ENCODE measurements around the gene ADAMTS12. TPM values are rescaled to one million over a fixed set of nuclear protein-coding genes. Genes with fewer than 3 reads are reported as not detected.

The ADAMTS12 gene
- total and polyA plus RNA-seq, 10 of the 15 experiments (the other 5 are each of a cell fraction or from before 2014, with no cell fraction given) = 0.11 to 35.8 (median 20.7) TPM

Small RNAs within 50 kb of the gene (small RNA-seq; reads per million reads assigned to genes)
- gene RNU6-923P = not detected

Other genes starting within 250 kb of the ADAMTS12 start
- not detected in 2 replicates for gene RXFP3, start 44.4 kb upstream of the ADAMTS12 start, total RNA-seq (2014; rRNA removed)
- not detected in 2 replicates for gene RXFP3, start 44.4 kb upstream of the ADAMTS12 start, total RNA-seq (2014; rRNA removed; fragmentation: Illumina TruSeq; extraction: Trizol)
- gene RXFP3, start 44.4 kb upstream of the ADAMTS12 start, total RNA-seq (2021) = not detected in 2 replicates
- 0.03 TPM in 1 of 2 replicates, not detected in the other for gene RXFP3, start 44.4 kb upstream of the ADAMTS12 start, polyA plus RNA-seq (2011; rRNA removed)
- not detected in 2 replicates for gene RXFP3, start 44.4 kb upstream of the ADAMTS12 start, polyA plus RNA-seq (2014; fragmentation: Illumina TruSeq; extraction: Trizol)
- gene RXFP3, start 44.4 kb upstream of the ADAMTS12 start, polyA plus RNA-seq (2014; fragmentation: Nextera tagmentation; extraction: Ambion mirVana) = not detected
- 0.06 TPM in 1 of 2 replicates, not detected in the other for gene RXFP3, start 44.4 kb upstream of the ADAMTS12 start, polyA plus RNA-seq (2014; rRNA removed)
- gene RXFP3, start 44.4 kb upstream of the ADAMTS12 start, polyA plus RNA-seq (2016; fragmentation: Nextera tagmentation; extraction: Ambion mirVana) = not detected
- 0.06 TPM in 1 of 2 replicates, not detected in the other for gene SLC45A2, start 92.7 kb upstream of the ADAMTS12 start, total RNA-seq (2014; rRNA removed)
- not detected in 2 replicates for gene SLC45A2, start 92.7 kb upstream of the ADAMTS12 start, total RNA-seq (2014; rRNA removed; fragmentation: Illumina TruSeq; extraction: Trizol)
- gene SLC45A2, start 92.7 kb upstream of the ADAMTS12 start, total RNA-seq (2021) = not detected in 2 replicates
- 0.07 TPM in 1 of 2 replicates, not detected in the other for gene SLC45A2, start 92.7 kb upstream of the ADAMTS12 start, polyA plus RNA-seq (2011; rRNA removed)
- not detected in 2 replicates for gene SLC45A2, start 92.7 kb upstream of the ADAMTS12 start, polyA plus RNA-seq (2014; fragmentation: Illumina TruSeq; extraction: Trizol)
- gene SLC45A2, start 92.7 kb upstream of the ADAMTS12 start, polyA plus RNA-seq (2014; fragmentation: Nextera tagmentation; extraction: Ambion mirVana) = not detected
- 0.03 TPM in 1 of 2 replicates, not detected in the other for gene SLC45A2, start 92.7 kb upstream of the ADAMTS12 start, polyA plus RNA-seq (2014; rRNA removed)
- gene SLC45A2, start 92.7 kb upstream of the ADAMTS12 start, polyA plus RNA-seq (2016; fragmentation: Nextera tagmentation; extraction: Ambion mirVana) = not detected
- gene AMACR, start 116.1 kb upstream of the ADAMTS12 start, total RNA-seq (2014; rRNA removed) = 6.9 and 7.1 TPM in 2 replicates
- 6.3 and 6.4 TPM in 2 replicates for gene AMACR, start 116.1 kb upstream of the ADAMTS12 start, total RNA-seq (2014; rRNA removed; fragmentation: Illumina TruSeq; extraction: Trizol)
- gene AMACR, start 116.1 kb upstream of the ADAMTS12 start, total RNA-seq (2021) = 10.2 and 11.3 TPM in 2 replicates
- gene AMACR, start 116.1 kb upstream of the ADAMTS12 start, polyA plus RNA-seq (2011; rRNA removed) = 12.8 and 18.7 TPM in 2 replicates
- gene AMACR, start 116.1 kb upstream of the ADAMTS12 start, polyA plus RNA-seq (2014; fragmentation: Illumina TruSeq; extraction: Trizol) = 11.0 and 13.9 TPM in 2 replicates
- 1 to 10 TPM; 2.6 to 4.0 TPM for gene AMACR, start 116.1 kb upstream of the ADAMTS12 start, polyA plus RNA-seq (2014; fragmentation: Nextera tagmentation; extraction: Ambion mirVana)
- 8.7 and 9.8 TPM in 2 replicates for gene AMACR, start 116.1 kb upstream of the ADAMTS12 start, polyA plus RNA-seq (2014; rRNA removed)
- gene AMACR, start 116.1 kb upstream of the ADAMTS12 start, polyA plus RNA-seq (2016; fragmentation: Nextera tagmentation; extraction: Ambion mirVana) = 10 to 100 TPM; 15.8 to 20.4 TPM
- gene C1QTNF3, start 151.2 kb upstream of the ADAMTS12 start, total RNA-seq (2014; rRNA removed) = 1.5 and 1.6 TPM in 2 replicates
- gene C1QTNF3, start 151.2 kb upstream of the ADAMTS12 start, total RNA-seq (2014; rRNA removed; fragmentation: Illumina TruSeq; extraction: Trizol) = 1.6 and 2.2 TPM in 2 replicates
- gene C1QTNF3, start 151.2 kb upstream of the ADAMTS12 start, total RNA-seq (2021) = 1.1 TPM in 2 replicates
- 6.3 and 10.2 TPM in 2 replicates for gene C1QTNF3, start 151.2 kb upstream of the ADAMTS12 start, polyA plus RNA-seq (2011; rRNA removed)
- gene C1QTNF3, start 151.2 kb upstream of the ADAMTS12 start, polyA plus RNA-seq (2014; fragmentation: Illumina TruSeq; extraction: Trizol) = 1.9 and 3.0 TPM in 2 replicates
- under 1 TPM; 0.39 to 0.53 TPM for gene C1QTNF3, start 151.2 kb upstream of the ADAMTS12 start, polyA plus RNA-seq (2014; fragmentation: Nextera tagmentation; extraction: Ambion mirVana)
- 2.6 and 2.8 TPM in 2 replicates for gene C1QTNF3, start 151.2 kb upstream of the ADAMTS12 start, polyA plus RNA-seq (2014; rRNA removed)
- under 1 TPM; 0.42 to 0.43 TPM for gene C1QTNF3, start 151.2 kb upstream of the ADAMTS12 start, polyA plus RNA-seq (2016; fragmentation: Nextera tagmentation; extraction: Ambion mirVana)